ENCODE measurements around the gene SULT1E1. TPM values are rescaled to one million over a fixed set of nuclear protein-coding genes. Genes with fewer than 3 reads are reported as not detected.

Gene SULT1E1
- total RNA-seq, 1 donor from 2014 or later: not detected

- Mint-ChIP-seq H3K36me3 (ENCODE audit: low read depth) (no peaks in the 10 kb centered on the region), H3K4me3 (no peak overlapping the region), H3K27me3 (no peaks in the 10 kb centered on the region), H3K9me3 (no peaks in the 10 kb centered on the region), H3K27ac (no peak overlapping the region), H3K4me1 (no peaks in the 10 kb centered on the region)
- intact Hi-C loops (cut with micrococcal nuclease): no loop called here
- DNase-seq: no peak
Measured at GRCh38 chr4:69861756-69862155, 1.8 kb upstream of the SULT1E1 start.

GRCh38 chr4:69860521-69861298 is 765 bp upstream of the SULT1E1 start:
- intact Hi-C loops (cut with micrococcal nuclease): no loop called here
- DNase-seq: no peak
- no peak overlapping the region for H3K27ac Mint-ChIP-seq
- no peaks in the 10 kb centered on the region for H3K36me3 Mint-ChIP-seq (ENCODE audit: low read depth)
- H3K27me3 Mint-ChIP-seq: no peaks in the 10 kb centered on the region
- no peaks in the 10 kb centered on the region for H3K9me3 Mint-ChIP-seq
- H3K4me1 Mint-ChIP-seq: no peaks in the 10 kb centered on the region
- H3K4me3 Mint-ChIP-seq: no peak overlapping the region

- Mint-ChIP-seq H3K4me3 (no peak overlapping the region), H3K4me1 (no peaks in the 10 kb centered on the region), H3K36me3 (ENCODE audit: low read depth) (no peaks in the 10 kb centered on the region), H3K27ac (no peak overlapping the region), H3K27me3 (no peaks in the 10 kb centered on the region), H3K9me3 (no peaks in the 10 kb centered on the region)
- DNase-seq: no peak
- intact Hi-C loops (cut with micrococcal nuclease): no loop called here
Measured at GRCh38 chr4:69859140-69859685, 732 bp downstream of the SULT1E1 start.

GRCh38 chr4:69858690-69859089 is 1.3 kb downstream of the SULT1E1 start:
- no peaks in the 10 kb centered on the region for H3K27me3 Mint-ChIP-seq
- H3K36me3 Mint-ChIP-seq (ENCODE audit: low read depth): no peaks in the 10 kb centered on the region
- H3K9me3 Mint-ChIP-seq: no peaks in the 10 kb centered on the region
- no peak overlapping the region for H3K27ac Mint-ChIP-seq
- no peak for DNase-seq
- no peaks in the 10 kb centered on the region for H3K4me1 Mint-ChIP-seq
- H3K4me3 Mint-ChIP-seq: no peak overlapping the region
- intact Hi-C loops (cut with micrococcal nuclease): no loop called here

GRCh38 chr4:69855822-69856221 is 4.1 kb downstream of the SULT1E1 start:
- no peak for DNase-seq
- no peaks in the 10 kb centered on the region for H3K36me3 Mint-ChIP-seq (ENCODE audit: low read depth)
- H3K4me3 Mint-ChIP-seq: no peak overlapping the region
- H3K27ac Mint-ChIP-seq: no peak overlapping the region
- no peaks in the 10 kb centered on the region for H3K4me1 Mint-ChIP-seq
- intact Hi-C loops (cut with micrococcal nuclease): no loop called here
- H3K27me3 Mint-ChIP-seq: peaks cover 6% of the 10 kb centered on the region
- H3K9me3 Mint-ChIP-seq: no peaks in the 10 kb centered on the region

GRCh38 chr4:69849969-69850368 is 10.0 kb downstream of the SULT1E1 start:
- no peaks in the 10 kb centered on the region for H3K36me3 Mint-ChIP-seq (ENCODE audit: low read depth)
- no peak overlapping the region for H3K4me3 Mint-ChIP-seq
- no peak for DNase-seq
- peaks cover 4% of the 10 kb centered on the region for H3K4me1 Mint-ChIP-seq
- H3K9me3 Mint-ChIP-seq: no peaks in the 10 kb centered on the region
- intact Hi-C loops (cut with micrococcal nuclease): no loop called here
- no peak overlapping the region for H3K27ac Mint-ChIP-seq
- peaks cover 6% of the 10 kb centered on the region for H3K27me3 Mint-ChIP-seq

GRCh38 chr4:69849297-69849696 is 10.6 kb downstream of the SULT1E1 start:
- no peaks in the 10 kb centered on the region for H3K9me3 Mint-ChIP-seq
- peaks cover 9% of the 10 kb centered on the region for H3K27me3 Mint-ChIP-seq
- no peak overlapping the region for H3K27ac Mint-ChIP-seq
- no peak overlapping the region for H3K4me3 Mint-ChIP-seq
- no peaks in the 10 kb centered on the region for H3K36me3 Mint-ChIP-seq (ENCODE audit: low read depth)
- no peak for DNase-seq
- intact Hi-C loops (cut with micrococcal nuclease): no loop called here
- peaks cover 4% of the 10 kb centered on the region for H3K4me1 Mint-ChIP-seq

- Mint-ChIP-seq H3K9me3 (no peaks in the 10 kb centered on the region), H3K4me3 (no peak overlapping the region), H3K27me3 (peaks cover 8% of the 10 kb centered on the region), H3K4me1 (peaks cover 6% of the 10 kb centered on the region), H3K36me3 (ENCODE audit: low read depth) (no peaks in the 10 kb centered on the region), H3K27ac (no peak overlapping the region)
- DNase-seq: no peak
- intact Hi-C loops (cut with micrococcal nuclease): no loop called here
Measured at GRCh38 chr4:69848028-69848427, 11.9 kb downstream of the SULT1E1 start.

- H3K4me3 Mint-ChIP-seq: no peak overlapping the region
- peaks cover 7% of the 10 kb centered on the region for H3K27me3 Mint-ChIP-seq
- H3K27ac Mint-ChIP-seq: no peak overlapping the region
- DNase-seq: no peak
- peaks cover 1% of the 10 kb centered on the region for H3K4me1 Mint-ChIP-seq
- intact Hi-C loops (cut with micrococcal nuclease): no loop called here
- H3K9me3 Mint-ChIP-seq: no peaks in the 10 kb centered on the region
- no peaks in the 10 kb centered on the region for H3K36me3 Mint-ChIP-seq (ENCODE audit: low read depth)
Measured at GRCh38 chr4:69843932-69844331, 16.0 kb downstream of the SULT1E1 start.

- Mint-ChIP-seq H3K36me3 (ENCODE audit: low read depth) (no peaks in the 10 kb centered on the region), H3K27ac (no peak overlapping the region), H3K9me3 (no peaks in the 10 kb centered on the region), H3K4me1 (peaks cover 1% of the 10 kb centered on the region), H3K27me3 (peaks cover 7% of the 10 kb centered on the region), H3K4me3 (no peak overlapping the region)
- intact Hi-C loops (cut with micrococcal nuclease): no loop called here
- DNase-seq: no peak
Measured at GRCh38 chr4:69843301-69843700, 16.6 kb downstream of the SULT1E1 start.

- H3K27me3 Mint-ChIP-seq: peaks cover 2% of the 10 kb centered on the region
- no peaks in the 10 kb centered on the region for H3K36me3 Mint-ChIP-seq (ENCODE audit: low read depth)
- intact Hi-C loops (cut with micrococcal nuclease): no loop called here
- DNase-seq: no peak
- no peak overlapping the region for H3K27ac Mint-ChIP-seq
- H3K9me3 Mint-ChIP-seq: no peaks in the 10 kb centered on the region
- H3K4me3 Mint-ChIP-seq: no peak overlapping the region
- no peaks in the 10 kb centered on the region for H3K4me1 Mint-ChIP-seq
Measured at GRCh38 chr4:69838977-69839376, 21.0 kb downstream of the SULT1E1 start.

GRCh38 chr4:69836287-69836686 is 23.7 kb downstream of the SULT1E1 start:
- intact Hi-C loops (cut with micrococcal nuclease): no loop called here
- H3K9me3 Mint-ChIP-seq: peaks cover 3% of the 10 kb centered on the region
- peaks cover 6% of the 10 kb centered on the region for H3K4me1 Mint-ChIP-seq
- H3K27me3 Mint-ChIP-seq: no peaks in the 10 kb centered on the region
- H3K27ac Mint-ChIP-seq: no peak overlapping the region
- DNase-seq: no peak
- H3K36me3 Mint-ChIP-seq (ENCODE audit: low read depth): no peaks in the 10 kb centered on the region
- no peak overlapping the region for H3K4me3 Mint-ChIP-seq

- DNase-seq: no peak
- no peak overlapping the region for H3K27ac Mint-ChIP-seq
- no peak overlapping the region for H3K4me3 Mint-ChIP-seq
- H3K4me1 Mint-ChIP-seq: peaks cover 8% of the 10 kb centered on the region
- H3K27me3 Mint-ChIP-seq: no peaks in the 10 kb centered on the region
- H3K9me3 Mint-ChIP-seq: peaks cover 3% of the 10 kb centered on the region
- no peaks in the 10 kb centered on the region for H3K36me3 Mint-ChIP-seq (ENCODE audit: low read depth)
- intact Hi-C loops (cut with micrococcal nuclease): no loop called here
Measured at GRCh38 chr4:69835766-69836165, 24.2 kb downstream of the SULT1E1 start.

- H3K9me3 Mint-ChIP-seq: peaks cover 9% of the 10 kb centered on the region
- H3K36me3 Mint-ChIP-seq (ENCODE audit: low read depth): no peaks in the 10 kb centered on the region
- H3K4me1 Mint-ChIP-seq: peaks cover 8% of the 10 kb centered on the region
- intact Hi-C loops (cut with micrococcal nuclease): no loop called here
- no peak overlapping the region for H3K4me3 Mint-ChIP-seq
- no peak for DNase-seq
- H3K27me3 Mint-ChIP-seq: no peaks in the 10 kb centered on the region
- H3K27ac Mint-ChIP-seq: no peak overlapping the region
Measured at GRCh38 chr4:69833251-69833650, 26.7 kb downstream of the SULT1E1 start.
